SK-N-SH (cell line): ENCODE data around the gene NUP37. TPM values are rescaled to one million over a fixed set of nuclear protein-coding genes. Genes with fewer than 3 reads are reported as not detected.

Experiments used
- CTCF ChIA-PET: fragments of 300-600, 350-600 bp; formaldehyde crosslinking; extraction: SDS; loops from one replicate; lab custom pipeline; 2021; lab: Yijun Ruan, JAX
- POLR2A ChIA-PET: fragments of 350-600 bp; sonication (Branson Sonifier 250); formaldehyde crosslinking; extraction: SDS; loops from one replicate; lab custom pipeline; 2020; ENCODE audit warnings: antibody characterized with exemption, inconsistent platforms; lab: Yijun Ruan, JAX
- DNase-seq: peaks from one replicate; pipeline ENCODE4 v3.0.0; 2012
- H2AFZ ChIP-seq: fragments of 200-600 bp; sonication (generic); 2 replicates; pipeline ENCODE4 v1.8.1; 2016; ENCODE audit warnings: antibody characterized with exemption, mild to moderate bottlenecking, low read depth
- H3F3A ChIP-seq: fragments of 200-600 bp; sonication (generic); replicated peaks from 2 replicates; pipeline ENCODE3; 2016; ENCODE audit warnings: antibody characterized with exemption, mild to moderate bottlenecking; ENCODE audit not compliant: insufficient read depth
- H3K27ac ChIP-seq, 2 experiments: fragments of 200-500 bp in 1 of 2; fragments of 200-600 bp in 1 of 2; sonication (Bioruptor generic) in 1 of 2; sonication (generic), shearing (Covaris generic) in 1 of 2; 2 replicates each; pipeline versions ENCODE4 v1.5.1 to v1.6.1; 2014 to 2016; ENCODE audit warnings: low read depth in 2 of 2, inconsistent platforms in 1 of 2, low read length in 1 of 2, mild to moderate bottlenecking in 1 of 2, mixed read lengths in 1 of 2
- H3K27me3 ChIP-seq: fragments of 200-600 bp; sonication (generic), shearing (Covaris generic); 2 replicates; pipeline ENCODE4 v1.6.1; 2016; ENCODE audit warnings: mixed run types; ENCODE audit not compliant: insufficient read depth
- H3K36me3 ChIP-seq, 2 experiments: fragments of 200-500 bp in 1 of 2; fragments of 200-600 bp in 1 of 2; sonication (Bioruptor generic) in 1 of 2; sonication (generic) in 1 of 2; replicated peaks in 1 of 2; 2 replicates each; pipeline versions ENCODE3 to v1.5.1; 2014 to 2016; ENCODE audit warnings: low read length in 1 of 2, mild to moderate bottlenecking in 1 of 2; ENCODE audit not compliant: insufficient read depth in 2 of 2, control insufficient read depth in 1 of 2
- H3K4me1 ChIP-seq, 2 experiments: fragments of 200-500 bp in 1 of 2; fragments of 200-600 bp in 1 of 2; sonication (Bioruptor generic) in 1 of 2; sonication (generic), shearing (Covaris generic) in 1 of 2; 2 replicates each; pipeline versions ENCODE4 v1.5.1 to v1.6.1; 2014 to 2016; ENCODE audit warnings: low read depth in 1 of 2, low read length in 1 of 2, mixed run types in 1 of 2; ENCODE audit not compliant: insufficient read depth in 2 of 2, control insufficient read depth in 1 of 2
- H3K4me2 ChIP-seq: fragments of 200-600 bp; sonication (generic), shearing (Covaris generic); 2 replicates; pipeline ENCODE4 v1.6.1; 2017; ENCODE audit warnings: mixed run types
- H3K4me3 ChIP-seq, 2 experiments: fragments of 200-500 bp in 1 of 2; fragments of 200-600 bp in 1 of 2; sonication (Bioruptor generic) in 1 of 2; sonication (generic), shearing (Covaris generic) in 1 of 2; 2 replicates each; pipeline versions ENCODE4 v1.5.1 to v1.8.1; 2014 to 2016; ENCODE audit warnings: low read depth in 2 of 2, inconsistent platforms in 1 of 2, low read length in 1 of 2, mild to moderate bottlenecking in 1 of 2, mixed read lengths in 1 of 2, moderate library complexity in 1 of 2
- H3K79me2 ChIP-seq: fragments of 200-600 bp; sonication (generic); 2 replicates; pipeline ENCODE4 v1.8.1; 2017; ENCODE audit warnings: mild to moderate bottlenecking; ENCODE audit not compliant: insufficient read depth
- H3K9ac ChIP-seq: fragments of 200-600 bp; sonication (generic); 2 replicates; pipeline ENCODE4 v1.6.1; 2017; ENCODE audit warnings: mixed run types
- H3K9me2 ChIP-seq: fragments of 200-600 bp; sonication (generic); 2 replicates; pipeline ENCODE4 v1.6.1; 2017; ENCODE audit warnings: mixed run types
- H3K9me3 ChIP-seq: fragments of 200-600 bp; sonication (generic); 2 replicates; pipeline ENCODE4 v1.6.1; 2017; ENCODE audit warnings: mixed run types, mild to moderate bottlenecking, moderate library complexity
- H4K20me1 ChIP-seq: fragments of 200-600 bp; sonication (generic); 2 replicates; pipeline ENCODE4 v1.6.1; 2017; ENCODE audit warnings: mild to moderate bottlenecking, mixed run types; ENCODE audit not compliant: insufficient read depth
- CHD2 ChIP-seq: fragments of 150-350 bp; IDR thresholded peaks from 2 replicates; pipeline ENCODE4 v1.6.1; 2018; ENCODE audit warnings: low read length; ENCODE audit not compliant: partially characterized antibody
- CTCF ChIP-seq: fragments of 200-600 bp; sonication (generic); IDR thresholded peaks from 2 replicates; pipeline ENCODE4 v1.6.1; 2017; ENCODE audit warnings: antibody characterized with exemption, mild to moderate bottlenecking, moderate library complexity
- ELF1 ChIP-seq: IDR thresholded peaks from 2 replicates; pipeline ENCODE4 v1.4.0; 2012
- FOSL2 ChIP-seq: IDR thresholded peaks from 2 replicates; pipeline ENCODE4 v1.4.0; 2012; ENCODE audit warnings: low read depth, mild to moderate bottlenecking, moderate library complexity, borderline replicate concordance
- FOXJ3 ChIP-seq: sonication (generic); formaldehyde crosslinking; IDR thresholded peaks from 2 replicates; pipeline ENCODE4 v1.5.1; 2020; ENCODE audit warnings: mild to moderate bottlenecking, missing genetic modification reagents
- FOXM1 ChIP-seq: IDR thresholded peaks from 2 replicates; pipeline ENCODE4 v1.4.0; 2012; ENCODE audit warnings: low read depth, mild to moderate bottlenecking
- IRF3 ChIP-seq: fragments of 150-350 bp; IDR thresholded peaks from 2 replicates; pipeline ENCODE4 v1.6.1; 2016; ENCODE audit warnings: mild to moderate bottlenecking, low read depth, low read length
- MEF2A ChIP-seq: IDR thresholded peaks from 2 replicates; pipeline ENCODE4 v1.4.0; 2012; ENCODE audit warnings: low read depth, borderline replicate concordance
- MXI1 ChIP-seq: IDR thresholded peaks from 2 replicates; pipeline ENCODE4 v1.6.1; 2012; ENCODE audit warnings: mild to moderate bottlenecking, low read depth, low read length, improper control_type of control experiment
- NFIC ChIP-seq: IDR thresholded peaks from 2 replicates; pipeline ENCODE4 v1.4.0; 2012; ENCODE audit warnings: borderline replicate concordance
- POLR2AphosphoS5 ChIP-seq: IDR thresholded peaks from 2 replicates; pipeline ENCODE4 v1.6.1; 2012; ENCODE audit warnings: low read depth, low read length
- RCOR1 ChIP-seq: fragments of 150-350 bp; IDR thresholded peaks from 2 replicates; pipeline ENCODE4 v1.6.1; 2017; ENCODE audit warnings: antibody characterized with exemption, low read length
- RFX5 ChIP-seq: IDR thresholded peaks from 2 replicates; pipeline ENCODE4 v1.6.1; 2012; ENCODE audit warnings: mild to moderate bottlenecking, improper control_type of control experiment, low read length
- RXRA ChIP-seq: IDR thresholded peaks from 2 replicates; pipeline ENCODE4 v1.4.0; 2012; ENCODE audit warnings: low read depth, mild to moderate bottlenecking, borderline replicate concordance
- SIN3A ChIP-seq: IDR thresholded peaks from 2 replicates; pipeline ENCODE4 v1.6.1; 2012; ENCODE audit warnings: low read depth, mild to moderate bottlenecking, low read length, moderate library complexity, borderline replicate concordance
- SMC3 ChIP-seq: IDR thresholded peaks from 2 replicates; pipeline ENCODE4 v1.6.1; 2012; ENCODE audit warnings: low read depth, low read length, improper control_type of control experiment
- TCF12 ChIP-seq: IDR thresholded peaks from 2 replicates; pipeline ENCODE4 v1.4.0; 2012
- USF1 ChIP-seq: IDR thresholded peaks from 2 replicates; pipeline ENCODE4 v1.4.0; 2012; ENCODE audit warnings: low read depth, borderline replicate concordance
- YY1 ChIP-seq: IDR thresholded peaks from 2 replicates; pipeline ENCODE4 v1.4.0; 2012; ENCODE audit warnings: low read depth, mild to moderate bottlenecking
- ZBTB33 ChIP-seq: IDR thresholded peaks from 2 replicates; pipeline ENCODE4 v1.4.0; 2012; ENCODE audit warnings: low read depth, borderline replicate concordance
- WGBS: methylation state at CpG from one replicate; pipeline ENCODE4 v1.1.6; 2017; ENCODE audit warnings: low lambda C conversion rate; 5-methylcytosine and 5-hydroxymethylcytosine counted together
- polyA plus RNA-seq, 3 experiments: library from polyadenylated mRNA; depleted of rRNA; stranded (reverse); fragments of >200 nt; gene quantifications; 2 replicates each; pipeline ENCODE4 v1.2.3, GENCODE V29; 2012

Gene NUP37
- polyA plus RNA-seq, 1 of the 3 experiments (the other 2 are of a cell fraction): 29.2 TPM

- no peaks in the 10 kb centered on the region for H3K79me2 ChIP-seq
- 94% methylated on average over 3 of the region's 3 CpGs for WGBS
- no peak overlapping the region for H3K4me3 ChIP-seq
- TF ChIP-seq MEF2A (no peak), ELF1 (no peak), SMC3 (no peak), TCF12 (no peak), FOXM1 (no peak), ZBTB33 (no peak), RXRA (no peak), RCOR1 (no peak), FOXJ3 (CRISPR knock-in tag) (no peak), CHD2 (no peak), MXI1 (no peak), FOSL2 (no peak), POLR2AphosphoS5 (no peak), USF1 (no peak), SIN3A (no peak), NFIC (no peak), YY1 (no peak), IRF3 (no peak), CTCF (no peak), RFX5 (no peak)
- H3K9me3 ChIP-seq: no peaks in the 10 kb centered on the region
- no peak overlapping the region; a peak in 1 of 4 replicates for H3K27ac ChIP-seq
- peaks cover 0 to 7% of the 10 kb centered on the region in 2 experiments; a peak in 2 of 4 replicates for H3K4me1 ChIP-seq
- H3K9ac ChIP-seq: no peak overlapping the region
- no peak for DNase-seq
- H3K9me2 ChIP-seq: no peaks in the 10 kb centered on the region
- ChIA-PET POLR2A (no interaction called here), CTCF (interaction anchor here (1.0 to 1.1 kb wide), 3 partner anchors 20 to 401 kb away, joined by 3 read pairs; no protein-coding TSS in a partner anchor)
- H2AFZ ChIP-seq: no peak overlapping the region
- H3K27me3 ChIP-seq: no peaks in the 10 kb centered on the region
- peaks cover 3% of the 10 kb centered on the region for H3F3A ChIP-seq
- H3K36me3 ChIP-seq: peaks cover 44 to 58% of the 10 kb centered on the region in 2 experiments
- H4K20me1 ChIP-seq: no peaks in the 10 kb centered on the region
- H3K4me2 ChIP-seq: no peak overlapping the region
These were observed 23.1 kb downstream of the NUP37 start for GRCh38 chr12:102096855-102097254.
